OCI-LY1 (cell line): ENCODE measurements around the gene GATD1.
A peak's percentile ranks its signal among the peaks of the same experiment; 100 is the strongest.

Source experiments
- H2AFZ ChIP-seq: fragments of 200-600 bp; sonication (generic), shearing (Covaris generic); 2 replicates; pipeline ENCODE4 v1.6.0; 2014; ENCODE audit warnings: antibody characterized with exemption, mild to moderate bottlenecking, low read length
- H3F3A ChIP-seq: fragments of 200-600 bp; sonication (generic), shearing (Covaris generic); 2 replicates; pipeline ENCODE4 v1.6.0; 2014; ENCODE audit warnings: mild to moderate bottlenecking, antibody characterized with exemption, low read length, moderate library complexity; ENCODE audit not compliant: insufficient read depth
- H3K27ac ChIP-seq: fragments of 200-600 bp; sonication (generic); 2 replicates; pipeline ENCODE4 v1.5.1; 2014; ENCODE audit warnings: low read length, mixed run types, mild to moderate bottlenecking, low read depth; ENCODE audit not compliant: poor library complexity, severe bottlenecking
- H3K27me3 ChIP-seq: fragments of 200-600 bp; sonication (generic); 2 replicates; pipeline ENCODE4 v1.6.0; 2014; ENCODE audit warnings: antibody characterized with exemption, mild to moderate bottlenecking, low read length, moderate library complexity; ENCODE audit not compliant: insufficient read depth
- H3K36me3 ChIP-seq: fragments of 200-600 bp; sonication (generic); 2 replicates; pipeline ENCODE4 v1.6.1; 2014; ENCODE audit warnings: mild to moderate bottlenecking, antibody characterized with exemption, low read length, moderate library complexity, mixed read lengths; ENCODE audit not compliant: insufficient read depth
- H3K4me1 ChIP-seq: fragments of 200-600 bp; sonication (generic); 2 replicates; pipeline ENCODE4 v1.5.1; 2014; ENCODE audit warnings: mild to moderate bottlenecking, low read length, moderate library complexity; ENCODE audit not compliant: insufficient read depth, severe bottlenecking
- H3K4me2 ChIP-seq: fragments of 200-600 bp; sonication (generic), shearing (Covaris generic); 2 replicates; pipeline ENCODE4 v1.6.1; 2014; ENCODE audit warnings: low read length
- H3K4me3 ChIP-seq: fragments of 200-600 bp; sonication (generic); 2 replicates; pipeline ENCODE4 v1.5.1; 2014; ENCODE audit warnings: low read length, low read depth, mild to moderate bottlenecking, mixed read lengths; ENCODE audit not compliant: poor library complexity, severe bottlenecking
- H3K79me2 ChIP-seq: fragments of 200-600 bp; shearing (Covaris generic); 2 replicates; pipeline ENCODE4 v1.6.1; 2016; ENCODE audit warnings: mixed run types, low read length, mixed read lengths; ENCODE audit not compliant: insufficient read depth
- H3K9ac ChIP-seq: fragments of 200-600 bp; sonication (generic), shearing (Covaris generic); 2 replicates; pipeline ENCODE4 v1.6.1; 2014; ENCODE audit warnings: mild to moderate bottlenecking, low read length, mixed read lengths
- H3K9me2 ChIP-seq: fragments of 200-600 bp; sonication (generic), shearing (Covaris generic); 2 replicates; pipeline ENCODE4 v1.6.1; 2014; ENCODE audit warnings: low read depth, mild to moderate bottlenecking, low read length, mixed read lengths
- H3K9me3 ChIP-seq: fragments of 200-600 bp; shearing (Covaris generic); 2 replicates; pipeline ENCODE4 v1.6.1; 2014; ENCODE audit warnings: low read length, mixed read lengths
- H4K20me1 ChIP-seq: fragments of 200-600 bp; sonication (generic), shearing (Covaris generic); 2 replicates; pipeline ENCODE4 v1.6.0; 2016; ENCODE audit warnings: mild to moderate bottlenecking, low read length; ENCODE audit not compliant: insufficient read depth
- EZH2 ChIP-seq: fragments of 200-600 bp; sonication (generic), shearing (Covaris generic); IDR thresholded peaks from 2 replicates; pipeline ENCODE4 v1.8.0; 2017; ENCODE audit warnings: borderline replicate concordance, mixed run types, mild to moderate bottlenecking, antibody characterized with exemption, low read length, moderate library complexity, mixed read lengths
- TF ChIP-seq, protein P1 (sequence below): fragments of 200-600 bp; sonication (generic), shearing (Covaris generic); IDR thresholded peaks from 2 replicates; pipeline ENCODE4 v1.5.1; 2017; ENCODE audit warnings: mild to moderate bottlenecking, antibody characterized with exemption, low read length, moderate library complexity, mixed read lengths

GATD1 gene

DNA sequence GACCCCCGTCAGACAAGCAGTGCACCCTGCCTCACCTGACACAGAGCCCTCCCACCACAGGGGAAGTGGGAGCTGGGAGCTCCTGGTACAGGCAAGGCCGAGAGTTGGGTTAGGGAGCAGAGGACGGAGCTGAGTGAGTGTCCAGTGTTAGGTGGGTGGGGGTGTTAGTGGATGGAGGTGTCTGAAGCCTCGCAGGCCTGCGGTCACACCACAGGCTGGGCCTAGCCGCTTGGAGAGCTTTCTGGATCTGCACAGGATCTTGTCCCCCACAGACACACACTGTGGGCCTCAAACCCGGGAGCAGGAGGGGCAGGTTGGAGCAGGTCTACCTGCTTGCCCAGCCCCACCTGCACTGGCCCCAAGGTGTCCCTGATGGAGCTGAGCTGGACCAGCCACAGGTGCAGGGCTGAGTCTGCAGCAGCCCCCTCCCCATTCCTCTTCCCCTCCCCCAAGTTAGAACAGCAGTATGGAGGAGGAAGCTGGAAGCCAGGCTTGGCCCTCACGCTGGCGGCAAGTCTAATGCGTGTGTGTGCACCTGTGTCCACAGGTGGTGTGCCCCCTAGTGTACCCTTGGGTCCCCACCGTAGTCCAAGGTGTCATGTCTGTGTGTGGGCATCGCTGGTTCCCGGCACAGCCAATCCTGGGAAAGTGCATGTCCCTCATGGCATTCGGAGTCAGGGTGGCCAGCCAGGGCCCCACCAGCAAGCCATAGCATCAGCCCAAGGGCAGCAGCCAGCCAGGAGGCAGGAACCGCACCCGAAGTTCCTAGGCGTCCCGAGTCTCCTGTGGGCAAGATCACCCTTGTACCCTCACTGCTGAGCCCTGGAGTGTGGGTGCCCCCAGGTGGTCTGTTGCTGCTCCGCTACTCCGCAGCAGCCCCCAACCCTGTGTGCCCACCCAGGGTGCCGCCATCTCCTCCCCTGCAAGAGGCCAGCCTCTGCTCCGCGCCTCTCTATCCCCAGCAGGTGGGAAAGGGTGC, 2.0 kb upstream of the GATD1 start:
- Histone ChIP-seq H3F3A (no peaks in the 10 kb centered on the region), H3K36me3 (peaks cover 47% of the 10 kb centered on the region), H3K27me3 (no peaks in the 10 kb centered on the region), H3K27ac (no peak overlapping the region), H3K79me2 (peaks cover 19% of the 10 kb centered on the region), H3K9me2 (no peaks in the 10 kb centered on the region), H3K4me2 (peak overlapping the region; percentile 33; the same call in 1 of the 2 replicates), H3K4me1 (peaks cover 44% of the 10 kb centered on the region), H3K4me3 (no peak overlapping the region), H3K9ac (no peak overlapping the region; the same call in 1 of the 2 replicates), H4K20me1 (no peaks in the 10 kb centered on the region), H3K9me3 (no peaks in the 10 kb centered on the region), H2AFZ (no peak overlapping the region)
- TF ChIP-seq EZH2: no peak
- TF ChIP-seq, protein P1, sequence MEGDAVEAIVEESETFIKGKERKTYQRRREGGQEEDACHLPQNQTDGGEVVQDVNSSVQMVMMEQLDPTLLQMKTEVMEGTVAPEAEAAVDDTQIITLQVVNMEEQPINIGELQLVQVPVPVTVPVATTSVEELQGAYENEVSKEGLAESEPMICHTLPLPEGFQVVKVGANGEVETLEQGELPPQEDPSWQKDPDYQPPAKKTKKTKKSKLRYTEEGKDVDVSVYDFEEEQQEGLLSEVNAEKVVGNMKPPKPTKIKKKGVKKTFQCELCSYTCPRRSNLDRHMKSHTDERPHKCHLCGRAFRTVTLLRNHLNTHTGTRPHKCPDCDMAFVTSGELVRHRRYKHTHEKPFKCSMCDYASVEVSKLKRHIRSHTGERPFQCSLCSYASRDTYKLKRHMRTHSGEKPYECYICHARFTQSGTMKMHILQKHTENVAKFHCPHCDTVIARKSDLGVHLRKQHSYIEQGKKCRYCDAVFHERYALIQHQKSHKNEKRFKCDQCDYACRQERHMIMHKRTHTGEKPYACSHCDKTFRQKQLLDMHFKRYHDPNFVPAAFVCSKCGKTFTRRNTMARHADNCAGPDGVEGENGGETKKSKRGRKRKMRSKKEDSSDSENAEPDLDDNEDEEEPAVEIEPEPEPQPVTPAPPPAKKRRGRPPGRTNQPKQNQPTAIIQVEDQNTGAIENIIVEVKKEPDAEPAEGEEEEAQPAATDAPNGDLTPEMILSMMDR: peak; percentile 22; the same call in 1 of the 2 replicates

DNA sequence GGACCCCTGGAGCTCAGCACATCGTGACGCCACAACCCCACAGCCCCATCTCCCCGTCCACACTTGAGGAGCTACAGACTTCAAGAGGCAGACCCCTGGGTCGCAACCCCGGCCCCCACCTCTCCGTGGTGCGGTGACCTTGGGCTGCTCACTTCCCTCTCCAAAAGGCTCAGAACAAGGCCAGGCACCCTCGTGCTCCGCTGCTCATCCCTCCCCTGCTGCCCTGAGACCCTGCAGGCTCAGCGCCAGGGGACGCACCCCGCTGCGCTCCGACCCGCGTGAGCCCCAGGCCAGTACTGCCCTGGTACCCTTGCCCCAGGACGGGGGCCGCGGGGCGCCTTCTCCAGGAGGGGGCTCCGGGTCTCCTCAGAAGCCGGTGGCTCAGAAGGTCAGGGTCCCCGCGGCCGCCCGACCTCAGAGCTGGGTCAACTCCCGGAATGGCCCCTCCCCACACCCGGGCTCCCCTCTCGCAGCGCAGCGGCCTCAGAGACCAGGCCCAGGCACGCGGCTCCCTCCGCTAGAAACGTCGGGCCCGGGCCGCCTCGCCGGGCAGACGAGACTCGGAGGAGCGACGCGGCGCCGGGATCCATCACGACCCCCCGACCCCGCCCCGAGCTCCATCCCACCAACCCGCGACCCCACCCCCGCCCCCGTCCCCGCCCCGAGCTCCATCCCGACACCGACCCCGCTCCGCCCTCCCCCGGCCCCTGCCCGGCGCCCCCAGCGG, 563 bp downstream of the GATD1 start:
- H3K4me1 ChIP-seq: peaks cover 42% of the 10 kb centered on the region
- TF ChIP-seq EZH2: no peak
- TF ChIP-seq, protein P1: peak; percentile 11; the same call in 1 of the 2 replicates
- no peaks in the 10 kb centered on the region for H3K9me3 ChIP-seq
- H2AFZ ChIP-seq: no peak overlapping the region
- peaks cover 19% of the 10 kb centered on the region for H3K79me2 ChIP-seq
- peak overlapping the region; percentile 93 for H3K4me3 ChIP-seq
- H3K9ac ChIP-seq: peak overlapping the region; percentile 83
- peak overlapping the region; percentile 84 for H3K4me2 ChIP-seq
- H3F3A ChIP-seq: no peaks in the 10 kb centered on the region
- H3K27ac ChIP-seq: peak overlapping the region; percentile 26
- no peaks in the 10 kb centered on the region for H4K20me1 ChIP-seq
- H3K27me3 ChIP-seq: no peaks in the 10 kb centered on the region
- no peaks in the 10 kb centered on the region for H3K9me2 ChIP-seq
- peaks cover 48% of the 10 kb centered on the region for H3K36me3 ChIP-seq

DNA sequence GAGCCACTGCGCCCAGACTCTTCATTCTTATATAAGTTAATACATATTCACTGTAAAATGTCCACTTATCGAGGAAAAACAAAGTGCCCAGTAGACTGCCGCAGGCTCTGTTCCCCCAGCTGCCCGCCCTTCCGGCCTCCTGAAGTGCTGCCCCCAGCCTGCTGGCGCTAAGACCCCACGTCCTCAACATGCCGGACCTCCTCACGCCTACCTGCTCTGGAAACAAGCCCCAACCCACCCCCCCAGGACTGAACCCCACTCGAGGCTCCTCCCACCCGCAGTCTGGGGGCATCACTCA, 1.1 kb downstream of the GATD1 start:
- Histone ChIP-seq H3K9me2 (no peaks in the 10 kb centered on the region), H3K4me1 (peaks cover 37% of the 10 kb centered on the region), H3K9me3 (no peaks in the 10 kb centered on the region), H3K27ac (peak overlapping the region; percentile 26), H3K79me2 (peaks cover 19% of the 10 kb centered on the region), H3K27me3 (no peaks in the 10 kb centered on the region), H2AFZ (no peak overlapping the region), H3K36me3 (peaks cover 52% of the 10 kb centered on the region), H3K4me2 (peak overlapping the region; percentile 83), H3K9ac (peak overlapping the region; percentile 83), H4K20me1 (no peaks in the 10 kb centered on the region), H3F3A (no peaks in the 10 kb centered on the region), H3K4me3 (peak overlapping the region; percentile 93)
- TF ChIP-seq, protein P1: no peak
- TF ChIP-seq EZH2: no peak
